Activated T-cell treated with anti-CD3 and anti-CD28 coated beads, Interleukin-2, amount 50 U/mL, for 1 hour (primary cell): ENCODE data around the gene ATP8B3.

Experiments
- DNase-seq: peaks from one replicate; pipeline ENCODE4 v3.0.0-alpha.2; 2020

The ATP8B3 gene

DNA sequence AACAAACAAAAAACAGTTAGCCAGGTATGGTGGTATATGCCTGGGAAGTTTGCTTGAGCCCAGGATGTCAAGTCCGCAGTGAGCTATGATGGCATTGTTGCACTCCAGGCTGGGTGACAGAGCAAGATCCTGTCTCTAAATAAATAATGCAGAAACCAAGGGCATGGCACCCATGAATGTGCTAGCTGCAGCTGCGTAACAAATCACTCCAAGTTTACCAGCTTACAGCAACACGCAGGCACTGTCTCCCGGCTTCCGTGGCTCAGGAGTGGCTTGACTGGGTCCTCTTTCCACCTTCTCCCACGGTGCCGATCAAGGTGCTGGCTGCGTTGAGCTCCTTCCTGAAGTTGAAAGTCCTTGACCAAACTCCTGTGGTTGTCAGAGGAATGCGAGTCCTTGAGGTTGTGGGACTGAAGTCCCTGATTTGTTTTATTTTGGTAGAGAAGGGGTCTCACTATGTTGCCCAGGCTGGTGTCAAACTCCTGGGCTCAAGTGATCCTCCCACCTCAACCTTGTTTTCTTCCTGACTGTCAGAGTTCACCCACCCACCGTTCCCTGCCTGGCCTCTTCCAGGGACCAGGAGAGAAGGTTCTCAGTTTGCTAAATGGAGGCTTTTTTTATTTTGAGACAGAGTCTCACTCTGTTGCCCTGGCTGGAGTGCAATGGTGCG, 72.0 kb downstream of the ATP8B3 start:
- no peak for DNase-seq

- no peak for DNase-seq
These were observed 75.1 kb downstream of the ATP8B3 start for GRCh38 chr19:1736927-1737326.

- no peak for DNase-seq
These were observed 75.8 kb downstream of the ATP8B3 start for GRCh38 chr19:1736280-1736679.

DNA sequence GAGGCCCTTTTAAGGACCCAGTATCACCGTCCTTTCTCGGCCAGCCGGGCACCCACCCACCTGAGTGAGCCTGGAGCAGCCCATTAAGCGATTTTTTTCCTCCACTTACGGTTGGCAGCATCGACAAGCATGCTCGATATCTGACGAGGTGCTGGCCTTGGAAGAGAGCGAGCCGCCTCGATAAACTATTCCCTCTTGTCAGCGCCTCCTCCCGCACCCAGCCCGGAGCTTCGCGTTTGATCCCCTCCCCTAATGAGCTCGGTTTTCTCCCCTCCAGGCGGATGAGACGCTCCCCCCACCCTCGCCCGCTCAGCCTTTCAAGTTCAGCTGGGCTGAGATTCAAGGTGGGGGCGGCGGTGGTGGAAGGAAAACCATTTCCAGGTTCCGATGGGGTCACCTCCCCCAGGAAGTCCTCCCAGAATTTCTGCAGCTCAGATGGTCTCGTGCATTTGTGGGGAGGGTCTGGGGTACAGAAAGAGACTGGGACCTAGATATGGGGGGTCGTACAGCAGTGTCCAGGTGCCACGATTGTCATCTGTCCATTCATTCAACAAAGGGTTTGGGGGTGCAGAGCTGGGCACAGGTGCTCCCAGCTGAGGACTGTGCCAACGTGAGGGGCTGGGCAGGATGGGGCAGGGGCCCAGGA, 77.6 kb downstream of the ATP8B3 start:
- DNase-seq, result no peak
